OCI-LY3 (cell line): ENCODE data around the gene NDC80.
"Not testable (repeated sequence)": the region's sequence is repeated elsewhere in the genome, so short reads cannot be mapped to it uniquely, and the experiment has no call there.

ENCODE experiments used
- CTCF ChIP-seq: fragments of 200-600, 300-600 bp; sonication (generic); IDR thresholded peaks from 2 replicates; pipeline ENCODE4 v1.5.1; 2014; ENCODE audit warnings: antibody characterized with exemption, low read length, low read depth
- EZH2phosphoT487 ChIP-seq: fragments of 200-600 bp; shearing (Covaris generic); IDR thresholded peaks from 2 replicates; pipeline ENCODE4 v1.6.1; 2018; ENCODE audit warnings: antibody characterized with exemption, mixed run types, low read depth

- TF ChIP-seq CTCF, EZH2phosphoT487: not testable (repeated sequence)
Observed at GRCh38 chr18:2660849-2661248, 89.5 kb downstream of the NDC80 start.
